ENCODE measurements around the gene FIBP.

Gene FIBP

GRCh38 chr11:65873318-65874156 lies 14.7 kb downstream of the FIBP start:
- no peak for TF ChIP-seq GATA2 (IDR thresholded peaks at IDR 0.05; ENCODE audit: low read depth, low read length)
- no peak for TF ChIP-seq GATA3 (IDR thresholded peaks at IDR 0.05; ENCODE audit: low read depth, low read length)

- TF ChIP-seq GATA3 (IDR thresholded peaks at IDR 0.05; ENCODE audit: low read depth, low read length) = no peak
- TF ChIP-seq GATA2 (IDR thresholded peaks at IDR 0.05; ENCODE audit: low read depth, low read length) = no peak
Observed at GRCh38 chr11:65872586-65873317, 15.5 kb downstream of the FIBP start, which contains the start of gene EFEMP2. Gene EFEMP2 (minus strand): TSS chr11:65872800. CDS start chr11:65872354, 446 bp downstream.

GRCh38 chr11:65871811-65872548 lies 16.3 kb downstream of the FIBP start:
- TF ChIP-seq GATA3 (IDR thresholded peaks at IDR 0.05; ENCODE audit: low read depth, low read length) = no peak
- no peak for TF ChIP-seq GATA2 (IDR thresholded peaks at IDR 0.05; ENCODE audit: low read depth, low read length)

- no peak for TF ChIP-seq GATA3 (IDR thresholded peaks at IDR 0.05; ENCODE audit: low read depth, low read length)
- TF ChIP-seq GATA2 (IDR thresholded peaks at IDR 0.05; ENCODE audit: low read depth, low read length) = no peak
Observed at GRCh38 chr11:65870706-65871681, 17.3 kb downstream of the FIBP start.

GRCh38 chr11:65870307-65870658 lies 18.0 kb downstream of the FIBP start:
- TF ChIP-seq GATA2 (IDR thresholded peaks at IDR 0.05; ENCODE audit: low read depth, low read length) = no peak
- TF ChIP-seq GATA3 (IDR thresholded peaks at IDR 0.05; ENCODE audit: low read depth, low read length) = no peak

- TF ChIP-seq GATA3 (IDR thresholded peaks at IDR 0.05; ENCODE audit: low read depth, low read length) (no peak), GATA2 (IDR thresholded peaks at IDR 0.05; ENCODE audit: low read depth, low read length) (no peak)
Observed at GRCh38 chr11:65869643-65870306, 18.5 kb downstream of the FIBP start.

- TF ChIP-seq GATA3 (IDR thresholded peaks at IDR 0.05; ENCODE audit: low read depth, low read length) (no peak), GATA2 (IDR thresholded peaks at IDR 0.05; ENCODE audit: low read depth, low read length) (no peak)
Observed at GRCh38 chr11:65868907-65869306, 19.4 kb downstream of the FIBP start.

GRCh38 chr11:65868076-65868667 lies 20.1 kb downstream of the FIBP start:
- TF ChIP-seq GATA3 (IDR thresholded peaks at IDR 0.05; ENCODE audit: low read depth, low read length) (no peak), GATA2 (IDR thresholded peaks at IDR 0.05; ENCODE audit: low read depth, low read length) (no peak)

GRCh38 chr11:65867284-65868071 lies 20.8 kb downstream of the FIBP start:
- TF ChIP-seq GATA2 (IDR thresholded peaks at IDR 0.05; ENCODE audit: low read depth, low read length) = no peak
- TF ChIP-seq GATA3 (IDR thresholded peaks at IDR 0.05; ENCODE audit: low read depth, low read length) = no peak

- TF ChIP-seq GATA2 (IDR thresholded peaks at IDR 0.05; ENCODE audit: low read depth, low read length) (no peak), GATA3 (IDR thresholded peaks at IDR 0.05; ENCODE audit: low read depth, low read length) (no peak)
Observed at GRCh38 chr11:65866509-65867283, 21.6 kb downstream of the FIBP start.

Data from SH-SY5Y (cell line).